Panc1 (cell line): ENCODE measurements around the gene SEC11A. TPM values are rescaled to one million over a fixed set of nuclear protein-coding genes. Genes with fewer than 3 reads are reported as not detected.

Source experiments
- ATAC-seq: fragments of 200-7000 bp; cut with Tn5 transposase; 2 replicates; pipeline ENCODE4 v1.9.1; 2020; ENCODE audit warnings: mild to moderate bottlenecking, moderate library complexity
- BruUV-seq: library from RNA; stranded (reverse); fragments of 400-500 nt; replicated peaks from 2 replicates; lab custom pipeline; 2021; lab: Mats Ljungman, UMichigan
- CTCF ChIA-PET: fragments of 300-600 bp; sonication (Branson Sonifier 250); formaldehyde crosslinking; loops from one replicate; lab custom pipeline; 2022; ENCODE audit warnings: antibody characterized with exemption; lab: Charles Lee
- POLR2A ChIA-PET: fragments of 300-600 bp; sonication (Branson Sonifier 250); formaldehyde crosslinking; loops from one replicate; lab custom pipeline; 2022; ENCODE audit warnings: antibody characterized with exemption; lab: Charles Lee
- DNase-seq: peaks from one replicate; pipeline ENCODE4 v3.0.0-alpha.2; 2010; ENCODE audit warnings: low read depth, low spot score
- H3K27ac ChIP-seq: 2 replicates; pipeline ENCODE4 v1.5.1; 2011; ENCODE audit warnings: mild to moderate bottlenecking, low read length, inconsistent platforms
- H3K27me3 ChIP-seq: fragments of 200-500 bp; sonication (Bioruptor generic); 2 replicates; pipeline ENCODE4 v1.6.0; 2014; ENCODE audit warnings: low read length, inconsistent platforms; ENCODE audit not compliant: control insufficient read depth, insufficient read depth
- H3K36me3 ChIP-seq: fragments of 200-500 bp; sonication (Bioruptor generic); 2 replicates; pipeline ENCODE4 v1.5.1; 2014; ENCODE audit warnings: inconsistent platforms, mild to moderate bottlenecking, low read length, moderate library complexity; ENCODE audit not compliant: control insufficient read depth, insufficient read depth
- H3K4me1 ChIP-seq: 2 replicates; pipeline ENCODE4 v1.5.1; 2011; ENCODE audit warnings: inconsistent platforms, mild to moderate bottlenecking, low read length, moderate library complexity; ENCODE audit not compliant: control insufficient read depth, insufficient read depth
- H3K4me3 ChIP-seq, 2 experiments: 2 replicates each; pipeline ENCODE4 v1.5.1; 2011 to 2012; ENCODE audit warnings: low read depth in 2 of 2, low read length in 2 of 2, mild to moderate bottlenecking in 2 of 2, inconsistent platforms in 1 of 2, moderate library complexity in 1 of 2
- H3K9me3 ChIP-seq: fragments of 200-500 bp; sonication (Bioruptor generic); 2 replicates; pipeline ENCODE4 v1.5.1; 2014; ENCODE audit warnings: low read depth, mild to moderate bottlenecking, inconsistent platforms, low read length, moderate library complexity; ENCODE audit not compliant: control insufficient read depth, insufficient read depth
- CTCF ChIP-seq: fragments of 450-650 bp; IDR thresholded peaks from 2 replicates; pipeline ENCODE4 v1.5.1; 2017; ENCODE audit warnings: mild to moderate bottlenecking
- POLR2AphosphoS5 ChIP-seq: IDR thresholded peaks from 2 replicates; pipeline ENCODE4 v1.6.1; 2012; ENCODE audit warnings: mild to moderate bottlenecking, low read depth, low read length, moderate library complexity
- REST ChIP-seq, 2 experiments: IDR thresholded peaks; 2 replicates each; pipeline ENCODE4 v1.6.1; 2011 to 2012; ENCODE audit warnings: low read depth in 2 of 2, control low read depth in 1 of 2, low read length in 1 of 2, mild to moderate bottlenecking in 1 of 2, moderate library complexity in 1 of 2; ENCODE audit not compliant: insufficient read depth in 1 of 2
- SIN3A ChIP-seq: IDR thresholded peaks from 2 replicates; pipeline ENCODE4 v1.6.1; 2012; ENCODE audit warnings: low read depth, mild to moderate bottlenecking, low read length, moderate library complexity, borderline replicate concordance; ENCODE audit not compliant: insufficient read depth
- TCF7L2 ChIP-seq: IDR thresholded peaks from 2 replicates; pipeline ENCODE4 v1.6.1; 2011; ENCODE audit warnings: mild to moderate bottlenecking, low read depth, low read length, inconsistent platforms
- in situ Hi-C: cut with HindIII; loops from 2 replicates; pipeline ENCODE4 v1.10.0; 2016; ENCODE audit warnings: low sequenced_read_pairs, low pct_unique_long_range_greater_than_20kb
- intact Hi-C: fragments of 100-400 bp; cut with micrococcal nuclease; formaldehyde crosslinking; loops from one replicate; pipeline ENCODE4 v1.10.0; 2022; ENCODE audit not compliant: unreplicated experiment
- total RNA-seq: library from RNA; stranded (reverse); gene quantifications from one replicate; pipeline ENCODE4 v1.2.1, GENCODE V29; 2021; ENCODE audit not compliant: unreplicated experiment

SEC11A gene
- total RNA-seq, 1 experiment from 2014 or later, result 164 TPM

GRCh38 chr15:84697236-84697990 lies 18.5 kb downstream of the SEC11A start:
- no peak overlapping the region for H3K4me3 ChIP-seq
- no peaks in the 10 kb centered on the region for H3K4me1 ChIP-seq
- ChIA-PET CTCF (interaction anchor here (0.6 kb wide), 2 partner anchors 21 to 82 kb away, joined by 4 to 5 read pairs; no protein-coding TSS in a partner anchor), POLR2A (interaction anchor here (0.7 kb wide), 1 partner anchor 231 kb away, joined by 5 read pairs; no protein-coding TSS in a partner anchor)
- in situ Hi-C loops (no loop called here), intact Hi-C loops (no loop called here)
- no peak overlapping the region for H3K27ac ChIP-seq
- DNase-seq, result no peak
- H3K36me3 ChIP-seq, result no peaks in the 10 kb centered on the region
- ATAC-seq, result no peak
- BruUV-seq, result no TSS peak
- TF ChIP-seq REST (IDR thresholded peaks at IDR 0.05; ENCODE audit: insufficient read depth in 1 of 2, low read depth in 2 of 2, low read length in 1 of 2), result no peak
- TF ChIP-seq TCF7L2, result no peak
- TF ChIP-seq CTCF, result no peak
- TF ChIP-seq SIN3A, result no peak
- no peak for TF ChIP-seq POLR2AphosphoS5
- H3K9me3 ChIP-seq, result no peaks in the 10 kb centered on the region
- H3K27me3 ChIP-seq, result no peaks in the 10 kb centered on the region

GRCh38 chr15:84696757-84697156 lies 19.2 kb downstream of the SEC11A start:
- no peaks in the 10 kb centered on the region for H3K27me3 ChIP-seq
- ChIA-PET POLR2A (interaction anchor here (0.7 kb wide), 1 partner anchor 232 kb away, joined by 5 read pairs; no protein-coding TSS in a partner anchor), CTCF (interaction anchor here (0.6 kb wide), 1 partner anchor 126 kb away, joined by 4 read pairs; no protein-coding TSS in a partner anchor)
- H3K9me3 ChIP-seq, result no peaks in the 10 kb centered on the region
- no peak overlapping the region for H3K4me3 ChIP-seq
- ATAC-seq, result no peak
- in situ Hi-C loops, result no loop called here
- intact Hi-C loops, result no loop called here
- no peaks in the 10 kb centered on the region for H3K4me1 ChIP-seq
- no TSS peak for BruUV-seq
- no peak for DNase-seq
- no peak overlapping the region for H3K27ac ChIP-seq
- TF ChIP-seq CTCF (no peak), SIN3A (no peak), REST (IDR thresholded peaks at IDR 0.05; ENCODE audit: insufficient read depth in 1 of 2, low read depth in 2 of 2, low read length in 1 of 2) (no peak), TCF7L2 (no peak)
- H3K36me3 ChIP-seq, result no peaks in the 10 kb centered on the region
